GM10847 (cell line): ENCODE measurements around the gene RELT.

Source experiments
- POLR2A ChIP-seq: IDR thresholded peaks from 2 replicates; pipeline ENCODE4 v1.6.1; 2011; ENCODE audit not compliant: insufficient read length; ENCODE audit errors: extremely low read depth

RELT gene

GRCh38 chr11:73445980-73446379 lies 69.8 kb downstream of the RELT start:
- no peak for TF ChIP-seq POLR2A

- no peak for TF ChIP-seq POLR2A
Observed at GRCh38 chr11:73446766-73447165, 70.6 kb downstream of the RELT start.
